AG10803 (cell line): ENCODE measurements around the gene C11orf52.
A peak's percentile ranks its signal among the peaks of the same experiment; 100 is the strongest.
"Not testable (repeated sequence)": the region's sequence is repeated elsewhere in the genome, so short reads cannot be mapped to it uniquely, and the experiment has no call there.

ENCODE experiments used
- DNase-seq: peaks from one replicate; pipeline ENCODE4 v3.0.0; 2010; ENCODE audit warnings: low read depth
- H3K4me3 ChIP-seq: 2 replicates; pipeline ENCODE4 v1.5.1; 2011; ENCODE audit warnings: mild to moderate bottlenecking, low read length, control low read depth
- CTCF ChIP-seq: conservative IDR thresholded peaks from 2 replicates; pipeline ENCODE4 v1.5.1; 2011; ENCODE audit warnings: mild to moderate bottlenecking, low read length, control low read depth, inconsistent platforms

C11orf52 gene

GRCh38 chr11:111923351-111923788 lies 4.7 kb downstream of the C11orf52 start:
- DNase-seq: peak; percentile 69
- TF ChIP-seq CTCF: no peak
- peak overlapping the region; percentile 1 for H3K4me3 ChIP-seq

- DNase-seq: no peak
- no peak overlapping the region for H3K4me3 ChIP-seq
- TF ChIP-seq CTCF: no peak
These were observed 5.2 kb downstream of the C11orf52 start for GRCh38 chr11:111923951-111924350.

- H3K4me3 ChIP-seq: no peak overlapping the region
- TF ChIP-seq CTCF: no peak
- DNase-seq: no peak
These were observed 7.2 kb downstream of the C11orf52 start for GRCh38 chr11:111925953-111926352.

GRCh38 chr11:111926505-111927391 lies 8.0 kb downstream of the C11orf52 start:
- TF ChIP-seq CTCF: peak; percentile 24; the same call in 1 of the 2 replicates
- peak; percentile 98 for DNase-seq
- H3K4me3 ChIP-seq: peak overlapping the region; percentile 62

- H3K4me3 ChIP-seq: no peak overlapping the region
- no peak for DNase-seq
- no peak for TF ChIP-seq CTCF
These were observed 11.8 kb downstream of the C11orf52 start for GRCh38 chr11:111930472-111930871.

- TF ChIP-seq CTCF: no peak
- no peak overlapping the region for H3K4me3 ChIP-seq
- peak; percentile 55 for DNase-seq
These were observed 13.9 kb downstream of the C11orf52 start for GRCh38 chr11:111932611-111932950.

- not testable (repeated sequence) for DNase-seq, H3K4me3 ChIP-seq
These were observed 14.5 kb downstream of the C11orf52 start for GRCh38 chr11:111933176-111933575.
